Measurements from ENCODE around the gene ACTR6.

- TF ChIP-seq CTCF (IDR thresholded peaks at IDR 0.05) (no peak), POLR2A (IDR thresholded peaks at IDR 0.05) (no peak)
These were observed 62.5 kb downstream of the ACTR6 start for GRCh38 chr12:100263131-100263530.
